Activated CD4-positive, alpha-beta T cell treated with anti-CD3 and anti-CD28 coated beads, Interleukin-2, amount 10 ng/mL, durations not matched to agents 24 days and 14 days (primary cell): Measurements from ENCODE around the gene LANCL3. TPM values are rescaled to one million over a fixed set of nuclear protein-coding genes. Genes with fewer than 3 reads are reported as not detected.
"Not testable (repeated sequence)": the region's sequence is repeated elsewhere in the genome, so short reads cannot be mapped to it uniquely, and the experiment has no call there.

Experiments
- DNase-seq: peaks from one replicate; pipeline ENCODE4 v3.0.0; 2022
- H3K27ac Mint-ChIP-seq: one replicate; pipeline ENCODE4 v1.8.0; 2022; ENCODE audit warnings: mild to moderate bottlenecking, mixed read lengths
- H3K27me3 Mint-ChIP-seq: one replicate; pipeline ENCODE4 v1.8.0; 2022; ENCODE audit warnings: mixed read lengths
- H3K36me3 Mint-ChIP-seq: one replicate; pipeline ENCODE4 v1.8.0; 2022; ENCODE audit warnings: low read depth, mild to moderate bottlenecking, mixed read lengths
- H3K4me1 Mint-ChIP-seq: one replicate; pipeline ENCODE4 v1.8.0; 2021; ENCODE audit warnings: mixed read lengths
- H3K4me3 Mint-ChIP-seq: one replicate; pipeline ENCODE4 v1.8.0; 2022; ENCODE audit warnings: mild to moderate bottlenecking, moderate library complexity, mixed read lengths
- H3K9me3 Mint-ChIP-seq: one replicate; pipeline ENCODE4 v1.8.0; 2021; ENCODE audit warnings: mixed read lengths
- intact Hi-C: fragments of 100-400 bp; cut with micrococcal nuclease; formaldehyde crosslinking; loops from one replicate; pipeline ENCODE4 v1.15.1; 2023
- total RNA-seq: library from RNA; stranded (reverse); gene quantifications from 2 replicates; pipeline ENCODE4 v1.2.3, GENCODE V29; 2022

LANCL3 gene
- total RNA-seq, 1 donor from 2014 or later: 0.16 TPM

DNA sequence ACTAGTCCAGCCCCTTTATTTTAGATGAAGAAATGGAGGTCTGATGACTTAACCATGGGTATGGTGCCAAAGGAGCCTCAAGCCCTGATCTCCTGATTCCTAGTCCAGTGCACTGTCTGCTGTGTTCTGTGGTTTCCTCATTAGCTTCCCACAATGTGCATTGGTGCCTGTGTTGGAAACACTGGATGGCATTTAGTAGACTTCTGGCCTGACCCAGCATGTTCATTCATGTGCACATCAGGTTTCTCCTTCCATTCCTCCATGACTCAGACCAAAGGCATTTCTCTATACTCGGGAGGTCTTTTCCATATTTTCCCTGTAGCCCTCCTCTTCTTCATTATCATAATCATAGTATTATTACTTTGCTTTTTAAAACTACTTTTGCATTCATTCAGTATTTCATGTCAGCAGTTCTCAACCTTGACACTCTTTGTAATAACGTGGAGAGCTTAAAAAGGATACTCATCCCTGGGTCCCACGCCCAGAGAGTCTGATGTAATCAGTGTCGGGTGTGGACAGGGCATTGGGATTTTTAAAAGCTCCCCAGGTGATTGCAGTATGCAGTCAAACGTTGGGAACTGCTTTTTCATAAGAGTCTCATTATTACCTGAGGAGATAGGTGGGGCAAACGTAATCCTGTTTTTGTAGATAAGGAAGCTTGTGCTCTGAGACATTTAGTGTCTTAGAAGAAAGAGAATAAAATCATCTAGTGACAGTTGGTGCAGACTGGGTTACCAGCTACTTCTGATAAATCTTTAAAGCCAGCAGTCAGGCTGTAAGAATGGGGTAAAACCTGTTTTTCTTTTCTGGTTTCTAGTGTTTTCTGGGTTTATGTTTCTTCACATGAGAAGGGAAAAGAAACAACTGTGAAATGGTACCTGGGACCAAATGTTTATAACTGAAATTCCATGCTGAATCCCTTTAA is 73.2 kb downstream of the LANCL3 start:
- Mint-ChIP-seq H3K27ac (no peak overlapping the region), H3K27me3 (no peaks in the 10 kb centered on the region), H3K4me3 (no peak overlapping the region), H3K36me3 (no peaks in the 10 kb centered on the region), H3K9me3 (no peaks in the 10 kb centered on the region), H3K4me1 (no peaks in the 10 kb centered on the region)
- no peak for DNase-seq
- intact Hi-C loops: no loop called here

DNA sequence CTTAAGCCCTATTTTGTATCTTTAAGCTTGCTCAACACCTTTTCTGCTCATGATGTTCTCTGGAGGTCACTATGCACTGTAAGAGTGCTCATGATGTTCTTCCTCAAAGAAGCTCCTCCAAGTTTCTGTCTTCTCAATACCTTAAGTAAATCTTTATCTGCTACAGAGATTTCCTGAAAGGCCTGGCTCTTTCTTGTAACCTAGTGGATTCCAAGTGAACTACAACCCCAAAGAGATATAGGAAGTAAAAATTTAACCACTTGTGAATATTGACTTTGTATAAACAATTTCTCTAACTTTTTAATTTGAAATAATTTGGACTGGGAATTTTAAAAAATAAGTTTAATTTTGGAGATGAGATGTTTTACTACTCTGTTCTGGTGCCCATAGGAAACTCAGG is 74.8 kb downstream of the LANCL3 start:
- H3K27me3 Mint-ChIP-seq: no peaks in the 10 kb centered on the region
- H3K27ac Mint-ChIP-seq: no peak overlapping the region
- no peaks in the 10 kb centered on the region for H3K9me3 Mint-ChIP-seq
- intact Hi-C loops: no loop called here
- no peaks in the 10 kb centered on the region for H3K36me3 Mint-ChIP-seq
- DNase-seq: no peak
- H3K4me3 Mint-ChIP-seq: no peak overlapping the region
- no peaks in the 10 kb centered on the region for H3K4me1 Mint-ChIP-seq

DNA sequence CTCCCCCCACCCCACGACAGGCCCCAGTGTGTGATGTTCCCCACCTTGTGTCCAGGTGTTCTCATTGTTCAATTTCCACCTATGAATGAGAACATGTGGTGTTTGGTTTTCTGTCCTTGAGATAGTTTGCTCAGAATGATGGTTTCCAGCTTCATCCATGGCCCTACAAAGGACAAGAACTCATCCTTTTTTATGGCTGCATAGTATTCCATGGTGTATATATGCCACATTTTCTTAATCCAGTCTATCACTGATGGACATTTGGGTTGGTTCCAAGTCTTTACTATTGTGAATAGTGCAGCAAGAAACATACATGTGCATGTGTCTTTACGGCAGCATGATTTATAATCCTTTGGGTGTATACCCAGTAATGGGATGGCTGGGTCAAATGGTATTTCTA is 79.4 kb downstream of the LANCL3 start:
- H3K9me3 Mint-ChIP-seq, H3K36me3 Mint-ChIP-seq, H3K27me3 Mint-ChIP-seq, H3K4me1 Mint-ChIP-seq, H3K4me3 Mint-ChIP-seq, DNase-seq, H3K27ac Mint-ChIP-seq, intact Hi-C loops: not testable (repeated sequence)

DNA sequence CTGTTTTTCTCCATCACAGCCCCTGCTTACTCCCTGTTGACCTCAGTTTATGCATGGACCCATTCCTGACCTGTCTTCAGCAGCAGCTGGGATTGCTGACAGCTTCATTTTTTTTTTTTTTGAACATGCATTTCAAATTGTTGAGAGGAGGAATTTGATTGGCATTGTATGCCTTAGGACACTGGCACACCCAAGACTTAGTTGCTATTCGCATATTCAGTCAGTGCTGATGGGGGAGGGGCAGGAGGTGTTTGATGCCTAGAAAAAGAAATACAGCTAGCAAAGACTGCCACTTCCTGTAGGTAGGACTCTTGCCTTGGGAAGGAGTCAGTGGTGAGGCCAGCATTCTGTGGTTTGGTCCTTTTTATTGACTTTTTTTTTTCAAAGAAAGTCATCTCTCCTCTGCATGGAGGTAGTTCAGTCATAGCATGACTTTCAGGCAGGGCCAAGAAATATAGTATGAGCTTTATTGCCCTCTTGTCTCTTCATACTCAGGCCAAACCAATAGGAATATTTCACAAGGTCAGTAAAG is 80.5 kb downstream of the LANCL3 start:
- no peaks in the 10 kb centered on the region for H3K27me3 Mint-ChIP-seq
- intact Hi-C loops: no loop called here
- H3K4me1 Mint-ChIP-seq: no peaks in the 10 kb centered on the region
- DNase-seq: no peak
- H3K36me3 Mint-ChIP-seq: no peaks in the 10 kb centered on the region
- no peak overlapping the region for H3K4me3 Mint-ChIP-seq
- H3K9me3 Mint-ChIP-seq: no peaks in the 10 kb centered on the region
- no peak overlapping the region for H3K27ac Mint-ChIP-seq

DNA sequence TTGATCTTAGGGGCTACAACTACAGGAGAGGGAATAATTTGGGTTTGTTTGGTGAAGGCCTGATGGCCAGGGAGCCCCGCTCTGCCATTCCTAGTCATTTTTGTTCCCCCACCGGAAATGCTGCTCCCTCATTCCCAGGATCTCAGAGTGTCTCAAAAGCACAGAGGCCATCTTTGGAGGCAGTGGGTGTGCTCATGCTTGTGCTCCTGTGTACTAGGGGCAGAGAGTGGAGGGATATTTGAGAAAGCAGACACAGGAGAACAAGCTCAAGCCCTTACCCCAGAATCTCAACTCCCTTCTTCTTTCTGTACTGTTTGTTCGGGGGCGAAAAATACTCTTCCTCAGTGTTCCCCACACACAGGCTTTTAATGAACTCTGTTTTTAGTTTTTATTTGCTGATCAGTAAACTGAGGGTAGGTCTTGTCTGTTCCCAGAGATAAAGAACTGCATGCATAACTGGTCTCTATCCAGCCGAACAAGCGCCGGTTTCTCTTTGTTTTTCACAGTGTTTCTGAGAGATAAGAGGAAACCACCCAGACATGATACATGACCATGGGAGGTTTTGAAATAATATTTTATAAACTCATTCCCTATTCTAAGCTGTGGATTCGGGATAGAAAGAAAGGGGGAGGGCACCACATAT is 81.2 kb downstream of the LANCL3 start:
- no peaks in the 10 kb centered on the region for H3K4me1 Mint-ChIP-seq
- no peak for DNase-seq
- H3K36me3 Mint-ChIP-seq: no peaks in the 10 kb centered on the region
- H3K9me3 Mint-ChIP-seq: no peaks in the 10 kb centered on the region
- H3K27ac Mint-ChIP-seq: no peak overlapping the region
- intact Hi-C loops: no loop called here
- no peaks in the 10 kb centered on the region for H3K27me3 Mint-ChIP-seq
- H3K4me3 Mint-ChIP-seq: no peak overlapping the region

DNA sequence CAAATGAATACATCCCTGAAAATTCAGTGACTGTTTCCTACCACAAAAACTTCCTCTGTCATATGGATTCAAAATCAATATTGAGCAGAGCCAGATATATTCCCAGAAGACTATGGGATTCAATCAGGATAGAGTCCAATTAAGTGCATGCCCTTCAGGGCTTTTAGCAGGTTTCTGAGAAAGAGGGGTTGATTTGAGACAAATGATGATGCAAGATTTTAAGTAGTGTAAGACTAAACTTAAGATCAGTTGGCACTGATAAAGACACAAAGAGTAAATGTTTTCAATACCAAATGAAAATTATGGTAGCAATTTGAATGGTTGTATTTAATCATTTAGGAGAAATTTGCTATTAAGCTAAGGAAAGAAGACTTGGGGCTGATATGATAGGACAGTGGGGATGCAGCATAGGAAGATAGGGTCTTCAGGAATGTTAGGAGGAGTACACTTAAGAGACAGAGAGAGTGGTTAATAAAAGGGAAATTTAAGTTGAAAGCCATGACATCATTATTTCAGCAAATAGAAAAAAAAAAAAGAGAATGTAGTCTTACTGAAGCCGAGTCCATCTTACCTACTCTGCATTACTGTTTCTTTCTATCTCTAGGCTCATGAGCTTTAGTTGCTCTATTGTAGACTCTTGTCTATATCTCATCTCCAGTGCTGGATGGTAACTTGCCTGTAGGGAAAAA is 82.1 kb downstream of the LANCL3 start:
- Mint-ChIP-seq H3K4me1 (no peaks in the 10 kb centered on the region), H3K27me3 (no peaks in the 10 kb centered on the region), H3K36me3 (no peaks in the 10 kb centered on the region), H3K9me3 (no peaks in the 10 kb centered on the region), H3K4me3 (no peak overlapping the region), H3K27ac (no peak overlapping the region)
- DNase-seq: no peak
- intact Hi-C loops: no loop called here

DNA sequence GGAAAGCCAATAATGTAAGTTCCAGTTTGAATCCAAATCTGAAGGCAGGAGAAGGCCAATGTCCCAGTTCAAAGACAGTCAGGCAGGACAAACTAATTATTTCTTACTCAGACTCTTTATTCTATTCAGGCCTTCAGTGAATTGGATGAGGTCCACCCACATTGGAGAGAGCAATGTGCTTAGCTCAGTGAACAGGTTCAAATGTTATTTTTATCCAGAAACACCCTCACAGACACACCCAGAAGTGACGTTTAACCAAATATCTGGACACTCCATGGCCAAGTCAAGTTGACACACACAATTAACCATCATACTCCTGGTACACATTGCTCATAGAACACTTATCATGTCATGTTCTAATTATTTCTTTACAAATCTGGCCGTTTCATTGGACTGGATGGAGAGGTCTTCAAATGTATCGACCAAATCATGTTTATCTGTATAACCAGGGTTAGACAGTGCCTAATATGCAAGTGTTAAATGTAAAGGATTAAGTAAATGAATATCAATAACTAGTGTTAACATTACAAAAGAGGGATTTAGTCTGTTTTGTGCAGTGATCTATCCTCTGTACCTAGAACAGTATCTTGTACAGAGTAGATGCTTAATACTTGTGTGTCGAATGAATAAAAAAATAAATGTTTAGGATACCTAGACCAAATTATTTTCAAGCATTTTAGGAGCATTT is 87.0 kb downstream of the LANCL3 start:
- Mint-ChIP-seq H3K4me1 (no peaks in the 10 kb centered on the region), H3K27ac (no peak overlapping the region), H3K9me3 (no peaks in the 10 kb centered on the region), H3K4me3 (no peak overlapping the region), H3K36me3 (no peaks in the 10 kb centered on the region), H3K27me3 (no peaks in the 10 kb centered on the region)
- intact Hi-C loops: no loop called here
- DNase-seq: no peak

DNA sequence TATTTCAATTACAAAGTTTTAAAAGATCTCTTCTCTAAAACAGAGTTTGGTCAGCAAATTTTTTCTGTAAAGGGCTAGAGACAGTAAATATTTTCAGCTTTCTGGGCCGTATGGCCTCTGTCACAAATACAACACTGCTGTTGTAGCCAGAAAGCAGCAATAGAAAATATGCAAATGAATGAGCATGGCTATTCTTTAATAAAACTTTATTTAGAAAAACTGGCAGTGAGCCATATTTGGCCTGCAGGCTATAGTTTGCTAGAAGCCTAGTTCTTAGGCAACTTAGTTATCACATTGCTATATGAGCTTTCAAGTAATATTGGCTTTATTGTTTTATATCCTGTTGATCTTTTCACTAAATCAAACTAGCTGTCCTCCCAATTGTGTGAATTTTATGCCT is 87.6 kb downstream of the LANCL3 start:
- Mint-ChIP-seq H3K27ac (no peak overlapping the region), H3K4me1 (no peaks in the 10 kb centered on the region), H3K4me3 (no peak overlapping the region), H3K9me3 (no peaks in the 10 kb centered on the region), H3K27me3 (no peaks in the 10 kb centered on the region), H3K36me3 (no peaks in the 10 kb centered on the region)
- intact Hi-C loops: no loop called here
- no peak for DNase-seq

DNA sequence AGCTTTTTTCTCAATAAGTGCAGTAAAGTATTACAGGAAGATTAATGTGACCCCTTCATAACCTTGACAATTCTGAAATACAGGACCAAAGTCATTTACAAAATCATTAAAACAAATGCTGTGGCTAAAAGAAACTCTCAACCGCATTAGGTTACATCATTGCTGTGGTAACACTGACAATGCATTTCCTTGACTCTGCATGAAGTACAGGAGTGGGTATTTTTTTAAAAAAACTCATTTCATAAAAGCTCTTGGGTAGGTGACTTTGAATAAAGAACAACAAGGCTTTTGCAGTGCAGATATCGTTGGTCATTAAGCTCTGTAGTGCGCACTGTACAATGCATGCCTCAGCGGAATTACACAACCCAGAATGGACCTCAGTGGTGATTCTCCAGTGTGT is 90.7 kb downstream of the LANCL3 start:
- Mint-ChIP-seq H3K27me3 (no peaks in the 10 kb centered on the region), H3K4me3 (no peak overlapping the region), H3K9me3 (no peaks in the 10 kb centered on the region), H3K36me3 (no peaks in the 10 kb centered on the region), H3K27ac (no peak overlapping the region), H3K4me1 (no peaks in the 10 kb centered on the region)
- intact Hi-C loops: no loop called here
- no peak for DNase-seq

DNA sequence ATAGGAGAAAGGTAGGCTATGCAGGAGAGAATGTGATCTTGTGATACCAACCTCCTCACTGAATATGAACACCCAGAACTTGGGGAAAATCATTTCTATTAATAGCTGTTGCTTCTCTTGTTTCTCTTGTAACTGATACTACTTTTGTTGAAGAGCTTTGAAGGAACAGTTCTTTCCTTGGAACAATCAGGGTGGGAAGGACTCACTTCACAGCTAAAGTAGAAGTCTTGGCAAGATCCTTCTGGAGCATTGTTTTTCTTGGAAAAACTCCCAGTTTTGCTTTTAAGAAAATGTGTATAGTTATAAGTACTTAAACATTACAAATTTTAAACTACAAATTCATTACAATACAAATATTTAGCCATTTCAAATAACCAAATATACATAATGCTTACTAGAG is 95.1 kb downstream of the LANCL3 start:
- Mint-ChIP-seq H3K36me3 (no peaks in the 10 kb centered on the region), H3K27me3 (peaks cover 2% of the 10 kb centered on the region), H3K4me1 (no peaks in the 10 kb centered on the region), H3K9me3 (no peaks in the 10 kb centered on the region), H3K27ac (no peak overlapping the region), H3K4me3 (no peak overlapping the region)
- no peak for DNase-seq
- intact Hi-C loops: no loop called here

DNA sequence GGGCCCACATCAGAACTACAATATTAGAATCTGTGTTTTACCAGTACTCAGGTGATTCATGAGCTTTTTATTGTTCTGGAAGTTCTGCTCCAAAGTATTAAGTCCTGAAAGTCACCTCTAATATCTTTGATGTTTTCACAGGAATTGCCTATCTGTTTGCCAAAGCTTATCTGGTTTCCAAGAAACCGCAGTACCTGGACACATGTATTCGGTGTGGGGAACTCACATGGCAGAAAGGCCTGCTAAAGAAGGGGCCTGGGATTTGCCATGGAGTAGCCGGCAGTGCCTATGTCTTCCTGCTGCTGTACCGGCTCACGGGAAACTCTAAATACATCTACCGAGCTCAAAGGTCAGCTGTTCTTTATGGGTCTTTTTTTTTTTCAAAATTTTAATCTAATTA is 95.7 kb downstream of the LANCL3 start:
- DNase-seq: no peak

DNA sequence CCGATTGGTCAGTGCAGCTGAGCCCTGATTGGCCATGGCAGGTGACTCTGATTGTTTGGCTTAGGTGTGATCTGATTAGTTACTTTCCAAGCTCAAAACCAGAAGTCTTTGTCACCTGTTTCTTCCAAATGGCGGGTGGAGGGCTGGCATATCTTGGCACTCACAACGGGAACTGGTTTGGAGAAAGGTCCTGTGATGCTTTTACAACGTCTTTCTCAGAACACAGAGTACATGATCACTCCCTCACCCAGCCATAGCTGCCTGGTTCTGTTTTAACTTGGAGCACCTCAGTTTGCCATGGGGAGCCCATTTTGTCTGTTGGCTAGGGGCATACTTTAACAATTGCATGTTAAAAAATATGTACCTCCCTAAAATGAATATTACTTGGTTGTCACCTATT is 101.1 kb downstream of the LANCL3 start:
- Mint-ChIP-seq H3K36me3 (no peaks in the 10 kb centered on the region), H3K27me3 (peaks cover 2% of the 10 kb centered on the region), H3K4me3 (no peak overlapping the region), H3K27ac (no peak overlapping the region), H3K9me3 (no peaks in the 10 kb centered on the region), H3K4me1 (no peaks in the 10 kb centered on the region)
- no peak for DNase-seq
- intact Hi-C loops: no loop called here

More for the DNA sequence above, 95.7 kb downstream of the LANCL3 start:
- Mint-ChIP-seq H3K27ac (no peak overlapping the region), H3K4me3 (no peak overlapping the region), H3K27me3 (peaks cover 2% of the 10 kb centered on the region), H3K9me3 (no peaks in the 10 kb centered on the region), H3K36me3 (no peaks in the 10 kb centered on the region), H3K4me1 (no peaks in the 10 kb centered on the region)
- intact Hi-C loops: no loop called here

DNA sequence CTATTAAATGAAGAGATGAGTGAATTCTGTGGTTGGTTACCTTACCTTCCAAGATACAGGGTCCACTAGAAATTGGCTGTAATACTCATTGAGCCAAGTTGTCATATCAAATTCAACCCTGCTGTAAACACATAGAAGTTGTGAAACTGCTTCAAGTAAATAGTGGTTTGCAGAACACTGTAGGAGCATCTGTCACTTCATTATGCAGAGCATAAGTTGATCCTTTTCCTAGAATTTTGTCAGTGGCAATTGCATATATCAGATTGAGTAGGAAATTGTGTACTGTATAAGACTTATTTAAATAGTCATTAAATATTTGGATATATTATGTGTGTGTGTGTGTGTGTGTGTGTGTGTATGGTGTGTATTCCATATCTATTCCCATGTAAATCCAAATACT is 105.3 kb downstream of the LANCL3 start:
- Mint-ChIP-seq H3K27me3 (no peaks in the 10 kb centered on the region), H3K36me3 (no peaks in the 10 kb centered on the region), H3K4me3 (no peak overlapping the region), H3K9me3 (no peaks in the 10 kb centered on the region), H3K4me1 (no peaks in the 10 kb centered on the region), H3K27ac (no peak overlapping the region)
- intact Hi-C loops: no loop called here
- no peak for DNase-seq
